A549 (cell line): Measurements from ENCODE around the gene PKP4. TPM values are rescaled to one million over a fixed set of nuclear protein-coding genes. Genes with fewer than 3 reads are reported as not detected.

Source experiments
- ATAC-seq, 2 experiments: fragments of 200-7000 bp in 1 of 2; fragments of >200 bp in 1 of 2; cut with Nextera tagmentation in 1 of 2; cut with Tn5 transposase in 1 of 2; 3 replicates each; pipeline versions ENCODE4 v1.8.0 to v1.9.1; 2018 to 2020; ENCODE audit warnings: mild to moderate bottlenecking in 1 of 2, moderate library complexity in 1 of 2
- CTCF ChIA-PET: fragments of 300-600 bp; sonication (Branson Sonifier 250); formaldehyde crosslinking; extraction: SDS; loops from one replicate; lab custom pipeline; 2021; ENCODE audit warnings: antibody characterized with exemption, inconsistent platforms; lab: Yijun Ruan, JAX
- POLR2A ChIA-PET: fragments of 350-600 bp; formaldehyde crosslinking; extraction: SDS; loops from one replicate; lab custom pipeline; 2021; ENCODE audit warnings: antibody characterized with exemption, inconsistent platforms; lab: Yijun Ruan, JAX
- DNase-seq, 2 experiments: peaks; one replicate each; pipeline versions ENCODE4 v3.0.0 to v3.0.0-alpha.2; 2011 to 2016; ENCODE audit warnings: low read depth in 1 of 2, low spot score in 1 of 2
- FAIRE-seq: peaks from 2 replicates; lab custom pipeline; 2011; peaks lifted over from hg19 to GRCh38; lab: Jason Lieb, UNC
- H3K27ac ChIP-seq, 2 experiments: fragments of >200 bp; sonication (Bioruptor Twin); formaldehyde crosslinking; 3 replicates each; pipeline ENCODE4 v1.5.1; 2016 to 2017
- H3K4me1 ChIP-seq: fragments of >200 bp; sonication (Bioruptor Twin); formaldehyde crosslinking; 3 replicates; pipeline ENCODE4 v1.6.1; 2016
- H3K4me2 ChIP-seq: fragments of >200 bp; sonication (Bioruptor Twin); formaldehyde crosslinking; 3 replicates; pipeline ENCODE4 v1.6.1; 2016
- H3K4me3 ChIP-seq: fragments of >200 bp; sonication (Bioruptor Twin); formaldehyde crosslinking; 3 replicates; pipeline ENCODE4 v1.5.1; 2016
- H3K9me3 ChIP-seq: fragments of >200 bp; sonication (Bioruptor Twin); formaldehyde crosslinking; 3 replicates; pipeline ENCODE4 v1.6.1; 2016
- CEBPB ChIP-seq, 2 experiments: fragments of >200 bp in 1 of 2; sonication (Bioruptor Twin) in 1 of 2; formaldehyde crosslinking in 1 of 2; IDR thresholded peaks; 2 replicates each; pipeline ENCODE4 v1.6.1; 2012 to 2016
- CHD2 ChIP-seq: fragments of 150-350 bp; IDR thresholded peaks from 2 replicates; pipeline ENCODE4 v1.6.1; 2014; ENCODE audit warnings: low read length; ENCODE audit not compliant: partially characterized antibody
- CHD4 ChIP-seq: fragments of 200-600 bp; sonication (generic); IDR thresholded peaks from 2 replicates; pipeline ENCODE4 v1.6.1; 2016; ENCODE audit warnings: antibody characterized with exemption, mild to moderate bottlenecking, borderline replicate concordance
- EP300 ChIP-seq, 2 experiments: fragments of >200 bp; sonication (Bioruptor Twin); formaldehyde crosslinking; IDR thresholded peaks; 2 replicates in 1 of 2; 3 replicates in 1 of 2; pipeline ENCODE4 v1.6.1; 2016 to 2017
- GATA3 ChIP-seq: IDR thresholded peaks from 2 replicates; pipeline ENCODE4 v1.6.1; 2012; ENCODE audit warnings: borderline replicate concordance
- HEYL ChIP-seq: fragments of 250-450 bp; sonication (Bioruptor Pico); IDR thresholded peaks from 2 replicates; pipeline ENCODE4 v1.8.0; 2021; ENCODE audit warnings: mild to moderate bottlenecking, moderate library complexity
- JUNB ChIP-seq: fragments of >200 bp; sonication (Bioruptor Twin); formaldehyde crosslinking; IDR thresholded peaks from 2 replicates; pipeline ENCODE4 v1.6.1; 2016
- KDM1A ChIP-seq: fragments of 200-600 bp; sonication (generic); IDR thresholded peaks from 2 replicates; pipeline ENCODE4 v1.6.1; 2016; ENCODE audit warnings: low read depth, mild to moderate bottlenecking
- KDM5A ChIP-seq: fragments of 200-600 bp; sonication (generic); IDR thresholded peaks from 2 replicates; pipeline ENCODE4 v1.6.1; 2016; ENCODE audit warnings: antibody characterized with exemption, mild to moderate bottlenecking
- MAZ ChIP-seq: fragments of 150-350 bp; IDR thresholded peaks from 2 replicates; pipeline ENCODE4 v1.6.1; 2014; ENCODE audit warnings: antibody characterized with exemption, low read depth, low read length, borderline replicate concordance
- MYC ChIP-seq: IDR thresholded peaks from 2 replicates; pipeline ENCODE4 v1.6.1; 2012; ENCODE audit warnings: mild to moderate bottlenecking, inconsistent platforms, low read length, improper control_type of control experiment, borderline replicate concordance
- NPAS2 ChIP-seq: fragments of 250-450 bp; sonication (Bioruptor Pico); IDR thresholded peaks from 2 replicates; pipeline ENCODE4 v1.8.0; 2022; ENCODE audit warnings: mild to moderate bottlenecking, moderate library complexity, borderline replicate concordance
- NR3C1 ChIP-seq: fragments of >200 bp; sonication (Bioruptor Twin); formaldehyde crosslinking; IDR thresholded peaks from 3 replicates; pipeline ENCODE4 v1.6.1; 2017
- POLR2A ChIP-seq: IDR thresholded peaks from 2 replicates; pipeline ENCODE4 v1.6.1; 2012; ENCODE audit warnings: mild to moderate bottlenecking, low read length
- RAD21 ChIP-seq, 2 experiments: fragments of >200 bp in 1 of 2; sonication (Bioruptor Twin) in 1 of 2; formaldehyde crosslinking in 1 of 2; IDR thresholded peaks in 1 of 2; conservative IDR thresholded peaks in 1 of 2; 2 replicates in 1 of 2; 3 replicates in 1 of 2; pipeline ENCODE4 v1.6.1; 2012 to 2018; ENCODE audit warnings: inconsistent platforms in 1 of 2
- RARB ChIP-seq: fragments of 250-450 bp; sonication (Bioruptor Pico); IDR thresholded peaks from 2 replicates; pipeline ENCODE4 v1.8.0; 2021; ENCODE audit warnings: mild to moderate bottlenecking, moderate library complexity
- RCOR1 ChIP-seq: fragments of 150-350 bp; IDR thresholded peaks from 2 replicates; pipeline ENCODE4 v1.6.1; 2014; ENCODE audit warnings: antibody characterized with exemption, low read length, low read depth
- RFX5 ChIP-seq: fragments of 450-650 bp; IDR thresholded peaks from 2 replicates; pipeline ENCODE4 v1.7.1; 2014; ENCODE audit warnings: antibody characterized with exemption, mild to moderate bottlenecking, moderate library complexity
- TP53 ChIP-seq: fragments of 250-450 bp; sonication (Bioruptor Pico); IDR thresholded peaks from 2 replicates; pipeline ENCODE4 v1.5.0; 2021; ENCODE audit warnings: mild to moderate bottlenecking, moderate library complexity
- ZC3H11A ChIP-seq: fragments of 450-650 bp; IDR thresholded peaks from 2 replicates; pipeline ENCODE4 v1.6.1; 2014; ENCODE audit warnings: antibody characterized with exemption, mild to moderate bottlenecking
- ZNF302 ChIP-seq: fragments of 250-450 bp; sonication (Bioruptor Pico); IDR thresholded peaks from 2 replicates; pipeline ENCODE4 v1.9.0; 2021; ENCODE audit warnings: inconsistent platforms, mild to moderate bottlenecking, moderate library complexity
- ZSCAN20 ChIP-seq: fragments of 250-450 bp; sonication (Bioruptor Pico); IDR thresholded peaks from 2 replicates; pipeline ENCODE4 v1.8.0; 2022; ENCODE audit warnings: mild to moderate bottlenecking, moderate library complexity
- WGBS: methylation state at CpG from one replicate; pipeline ENCODE4 v1.1.6; 2017; ENCODE audit errors: missing lambda C conversion rate; 5-methylcytosine and 5-hydroxymethylcytosine counted together
- polyA plus RNA-seq, 4 experiments: library from polyadenylated mRNA; depleted of rRNA in 3 of 4; stranded (reverse); fragments of >200 nt; fragmentation: RNase III in 1 of 4; extraction: RNeasy Plus Mini Kit Qiagen cat#74134 plus additional on column Dnase treatment in 1 of 4; gene quantifications; 2 replicates in 3 of 4; 3 replicates in 1 of 4; pipeline ENCODE4 v1.2.3, GENCODE V29; 2011 to 2017
- TF ChIP-seq, protein P1 (sequence below): IDR thresholded peaks from 2 replicates; pipeline ENCODE4 v1.6.1; 2012
- TF ChIP-seq, protein P2 (sequence below): fragments of >200 bp; sonication (Bioruptor Twin); formaldehyde crosslinking; IDR thresholded peaks from 3 replicates; pipeline ENCODE4 v1.6.1; 2016
- TF ChIP-seq, protein P3 (sequence below): IDR thresholded peaks from 2 replicates; pipeline ENCODE4 v1.6.1; 2012
- TF ChIP-seq, protein P4 (sequence below): fragments of >200 bp; sonication (Bioruptor Twin); formaldehyde crosslinking; IDR thresholded peaks from 2 replicates; pipeline ENCODE4 v1.6.1; 2016
- TF ChIP-seq, protein P5 (sequence below): fragments of 250-450 bp; sonication (Bioruptor Pico); IDR thresholded peaks from 2 replicates; pipeline ENCODE4 v1.5.0; 2020; ENCODE audit warnings: low read depth, mild to moderate bottlenecking, moderate library complexity

Gene PKP4
- polyA plus RNA-seq, 2 of the 4 experiments (the other 2 are of a cell fraction): 27.0 to 56.6 TPM

DNA sequence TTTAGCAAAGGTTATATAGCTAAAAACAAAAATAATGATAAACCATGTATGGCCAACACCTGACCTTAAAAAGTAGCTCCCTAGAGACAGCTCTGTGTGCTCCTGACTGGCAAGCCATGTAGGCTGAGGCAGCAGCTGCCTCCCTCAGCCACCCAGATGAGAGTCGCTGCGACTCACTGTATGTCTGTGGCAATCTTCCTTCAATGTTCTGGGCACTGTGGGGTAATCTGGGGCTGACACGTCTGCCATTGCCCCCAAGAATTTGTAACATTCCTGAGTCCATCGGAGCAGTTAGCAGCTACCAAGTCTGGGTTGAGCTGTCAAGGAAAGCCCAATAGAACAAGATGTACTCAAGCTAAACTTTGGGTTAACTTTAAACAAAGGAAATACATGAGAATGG is 232.0 kb downstream of the PKP4 start:
- Histone ChIP-seq H3K9me3 (no peaks in the 10 kb centered on the region), H3K4me2 (no peak overlapping the region), H3K27ac (no peak overlapping the region), H3K4me1 (no peaks in the 10 kb centered on the region), H3K4me3 (no peak overlapping the region)
- TF ChIP-seq, protein P1, sequence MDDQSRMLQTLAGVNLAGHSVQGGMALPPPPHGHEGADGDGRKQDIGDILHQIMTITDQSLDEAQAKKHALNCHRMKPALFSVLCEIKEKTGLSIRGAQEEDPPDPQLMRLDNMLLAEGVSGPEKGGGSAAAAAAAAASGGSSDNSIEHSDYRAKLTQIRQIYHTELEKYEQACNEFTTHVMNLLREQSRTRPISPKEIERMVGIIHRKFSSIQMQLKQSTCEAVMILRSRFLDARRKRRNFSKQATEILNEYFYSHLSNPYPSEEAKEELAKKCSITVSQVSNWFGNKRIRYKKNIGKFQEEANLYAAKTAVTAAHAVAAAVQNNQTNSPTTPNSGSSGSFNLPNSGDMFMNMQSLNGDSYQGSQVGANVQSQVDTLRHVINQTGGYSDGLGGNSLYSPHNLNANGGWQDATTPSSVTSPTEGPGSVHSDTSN: no peak
- no peak for TF ChIP-seq ZNF302 (CRISPR knock-in tag)
- TF ChIP-seq, protein P2, sequence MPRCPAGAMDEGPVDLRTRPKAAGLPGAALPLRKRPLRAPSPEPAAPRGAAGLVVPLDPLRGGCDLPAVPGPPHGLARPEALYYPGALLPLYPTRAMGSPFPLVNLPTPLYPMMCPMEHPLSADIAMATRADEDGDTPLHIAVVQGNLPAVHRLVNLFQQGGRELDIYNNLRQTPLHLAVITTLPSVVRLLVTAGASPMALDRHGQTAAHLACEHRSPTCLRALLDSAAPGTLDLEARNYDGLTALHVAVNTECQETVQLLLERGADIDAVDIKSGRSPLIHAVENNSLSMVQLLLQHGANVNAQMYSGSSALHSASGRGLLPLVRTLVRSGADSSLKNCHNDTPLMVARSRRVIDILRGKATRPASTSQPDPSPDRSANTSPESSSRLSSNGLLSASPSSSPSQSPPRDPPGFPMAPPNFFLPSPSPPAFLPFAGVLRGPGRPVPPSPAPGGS: no peak
- no peak for TF ChIP-seq RARB
- no peak for TF ChIP-seq MAZ
- no peak for TF ChIP-seq KDM1A
- no peak for TF ChIP-seq RCOR1
- no peak for TF ChIP-seq HEYL (CRISPR knock-in tag)
- TF ChIP-seq RAD21 (conservative IDR thresholded peaks at IDR 0.05 in 1 of 2, IDR thresholded peaks at IDR 0.05 in 1 of 2): no peak
- no peak for TF ChIP-seq MYC
- TF ChIP-seq EP300 (IDR thresholded peaks at IDR 0.05): no peak
- TF ChIP-seq ZSCAN20 (CRISPR knock-in tag): no peak
- TF ChIP-seq, protein P3, sequence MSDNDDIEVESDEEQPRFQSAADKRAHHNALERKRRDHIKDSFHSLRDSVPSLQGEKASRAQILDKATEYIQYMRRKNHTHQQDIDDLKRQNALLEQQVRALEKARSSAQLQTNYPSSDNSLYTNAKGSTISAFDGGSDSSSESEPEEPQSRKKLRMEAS: no peak
- no peak for TF ChIP-seq GATA3
- TF ChIP-seq, protein P4, sequence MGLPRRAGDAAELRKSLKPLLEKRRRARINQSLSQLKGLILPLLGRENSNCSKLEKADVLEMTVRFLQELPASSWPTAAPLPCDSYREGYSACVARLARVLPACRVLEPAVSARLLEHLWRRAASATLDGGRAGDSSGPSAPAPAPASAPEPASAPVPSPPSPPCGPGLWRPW: no peak
- TF ChIP-seq JUNB: no peak
- TF ChIP-seq ZC3H11A: no peak
- TF ChIP-seq, protein P5, sequence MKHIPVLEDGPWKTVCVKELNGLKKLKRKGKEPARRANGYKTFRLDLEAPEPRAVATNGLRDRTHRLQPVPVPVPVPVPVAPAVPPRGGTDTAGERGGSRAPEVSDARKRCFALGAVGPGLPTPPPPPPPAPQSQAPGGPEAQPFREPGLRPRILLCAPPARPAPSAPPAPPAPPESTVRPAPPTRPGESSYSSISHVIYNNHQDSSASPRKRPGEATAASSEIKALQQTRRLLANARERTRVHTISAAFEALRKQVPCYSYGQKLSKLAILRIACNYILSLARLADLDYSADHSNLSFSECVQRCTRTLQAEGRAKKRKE (CRISPR knock-in tag): no peak
- no peak for TF ChIP-seq CHD2
- FAIRE-seq: no peak
- ATAC-seq: peak; percentile 44 to 62; a peak in 3 of 6 replicates
- ChIA-PET CTCF (no interaction called here), POLR2A (interaction anchor here (1.7 kb wide), 1 partner anchor 36 kb away, joined by 4 read pairs; no protein-coding TSS in a partner anchor)
- 51% methylated on average over 4 of the region's 4 CpGs for WGBS
- DNase-seq: peak in 1 of 2 experiments; percentile 3

DNA sequence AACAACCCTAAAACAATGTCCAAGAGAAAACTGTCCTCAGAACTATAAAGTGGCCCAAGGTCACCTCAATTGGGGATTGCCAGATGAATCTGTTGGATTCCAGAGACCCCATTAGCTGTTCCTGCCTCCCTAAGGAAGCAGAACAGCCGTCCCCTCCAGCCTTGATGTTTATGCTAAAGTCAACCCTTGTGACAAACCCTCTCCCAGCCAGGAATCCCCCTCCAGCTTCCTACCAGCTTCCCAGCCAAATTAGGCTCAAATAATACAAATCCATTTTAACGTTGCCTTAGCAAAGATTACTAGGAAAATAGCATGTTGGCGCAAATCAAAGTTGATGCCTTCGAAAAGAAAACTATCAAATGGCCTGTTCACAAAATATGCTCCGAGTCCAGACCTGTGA is 232.6 kb downstream of the PKP4 start:
- DNase-seq (no peak), ATAC-seq (no peak), FAIRE-seq (no peak)
- H3K4me2 ChIP-seq: no peak overlapping the region
- TF ChIP-seq POLR2A (no peak), RCOR1 (no peak), KDM1A (no peak), KDM5A (no peak), TP53 (CRISPR knock-in tag) (no peak), NR3C1 (no peak), RAD21 (conservative IDR thresholded peaks at IDR 0.05 in 1 of 2, IDR thresholded peaks at IDR 0.05 in 1 of 2) (no peak), RARB (no peak), NPAS2 (no peak), GATA3 (no peak), HEYL (CRISPR knock-in tag) (no peak), RFX5 (no peak), CHD4 (no peak), CEBPB (IDR thresholded peaks at IDR 0.05) (no peak)
- TF ChIP-seq, protein P4: no peak
- CTCF ChIA-PET: interaction anchor here (0.7 to 1.0 kb wide), 2 partner anchors 36 to 64 kb away, joined by 3 read pairs; no protein-coding TSS in a partner anchor
- H3K4me3 ChIP-seq: no peak overlapping the region
- no peaks in the 10 kb centered on the region for H3K4me1 ChIP-seq
- POLR2A ChIA-PET: no interaction called here
- 84% methylated on average over 5 of the region's 5 CpGs for WGBS
- no peak overlapping the region for H3K27ac ChIP-seq
- no peaks in the 10 kb centered on the region for H3K9me3 ChIP-seq
